GDM1 (cell line): ENCODE results near the gene VAMP2.

Experiments
- DNase-seq: peaks from one replicate; lab custom pipeline; 2025; lab: John Stamatoyannopoulos, UW

The VAMP2 gene

DNA sequence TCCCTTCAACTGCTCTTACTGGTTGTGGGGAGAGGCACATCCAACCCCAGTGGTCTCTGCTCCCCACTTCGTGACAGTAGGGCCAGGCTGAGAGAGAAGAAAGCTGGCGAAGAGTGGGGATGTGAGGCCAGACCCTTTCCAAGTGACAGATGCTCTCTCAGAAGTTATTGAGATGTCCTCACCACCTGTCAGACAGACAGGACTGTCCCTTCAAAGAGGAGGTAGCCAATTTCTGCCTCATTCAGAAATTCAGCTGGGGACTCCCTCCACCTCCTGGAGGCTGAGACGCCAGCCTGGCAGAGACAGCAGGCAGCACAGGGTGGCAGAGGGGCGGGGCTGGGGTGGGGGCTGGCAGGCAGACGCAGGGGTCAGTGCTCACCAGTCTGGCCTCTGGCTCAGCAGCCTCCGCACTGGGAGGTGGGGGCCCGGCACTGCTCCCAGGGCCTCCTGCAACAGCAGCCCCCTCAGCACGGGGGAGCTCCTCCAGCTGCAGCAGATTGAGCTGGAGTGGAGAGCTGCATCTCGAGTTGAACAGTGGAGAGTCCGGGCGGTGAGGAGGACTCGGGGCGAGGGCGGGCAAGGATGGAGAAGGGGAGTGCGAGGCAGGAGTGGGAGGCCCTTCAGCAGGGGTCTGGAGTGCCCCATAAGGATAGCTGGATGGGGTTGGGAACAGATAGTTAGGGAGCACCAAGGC lies 19.7 kb downstream of the VAMP2 start:
- DNase-seq, result no peak

DNA sequence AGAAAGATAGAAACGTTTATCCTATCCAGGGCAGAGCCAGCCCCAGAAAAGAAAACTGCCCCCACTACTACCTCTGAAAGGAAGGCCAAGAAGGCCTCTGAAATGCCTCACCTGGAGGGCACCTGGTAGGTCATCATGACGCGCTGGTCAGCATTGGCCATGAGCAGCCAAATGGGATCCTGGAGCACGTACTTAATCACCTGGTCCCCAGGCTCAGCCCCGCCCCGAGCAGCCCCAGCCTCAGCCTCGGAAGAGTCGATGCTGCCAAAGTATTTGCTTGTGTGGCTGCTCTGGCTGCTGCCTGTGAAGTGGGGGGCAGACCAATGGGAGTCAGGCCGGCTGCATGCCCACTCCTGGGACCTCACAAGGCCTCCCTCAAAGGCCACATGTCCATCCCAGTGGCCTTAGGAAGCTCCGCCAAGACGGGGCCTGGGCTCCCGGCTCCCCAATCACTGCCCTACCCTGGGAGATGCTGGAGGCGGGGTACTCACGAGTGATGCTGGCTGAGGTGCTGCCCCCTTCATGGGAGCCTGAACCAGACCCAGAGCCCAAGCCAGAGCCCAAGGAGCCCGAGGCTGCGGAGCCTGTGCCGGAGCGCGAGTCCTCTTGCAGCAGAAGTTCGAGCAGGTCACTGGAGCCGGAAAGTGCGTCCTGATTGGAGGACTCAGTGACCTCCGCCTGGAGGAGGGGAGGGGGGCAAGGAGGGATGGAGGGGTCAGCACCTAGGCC lies 20.4 kb downstream of the VAMP2 start:
- DNase-seq, result no peak

DNA sequence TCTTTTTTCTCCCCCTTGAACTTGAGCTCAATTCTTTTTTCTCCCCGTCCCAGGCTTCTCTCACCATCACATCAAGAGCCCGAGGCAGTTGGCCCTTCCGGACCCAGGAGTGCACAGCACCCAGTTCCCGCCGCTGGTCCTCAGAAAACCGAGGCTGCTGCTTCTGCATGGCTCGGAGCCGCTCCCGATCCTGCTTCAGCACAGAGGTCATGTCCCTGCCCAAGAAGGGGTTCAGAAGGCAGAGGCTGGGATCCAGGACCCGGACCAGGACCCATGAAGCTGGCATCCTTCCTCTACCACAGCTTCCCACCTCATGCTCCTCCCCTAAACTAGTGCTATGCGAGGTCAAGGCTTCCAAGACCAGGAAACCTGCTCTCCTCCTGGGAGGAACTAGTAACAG lies 21.0 kb downstream of the VAMP2 start:
- DNase-seq, result no peak

DNA sequence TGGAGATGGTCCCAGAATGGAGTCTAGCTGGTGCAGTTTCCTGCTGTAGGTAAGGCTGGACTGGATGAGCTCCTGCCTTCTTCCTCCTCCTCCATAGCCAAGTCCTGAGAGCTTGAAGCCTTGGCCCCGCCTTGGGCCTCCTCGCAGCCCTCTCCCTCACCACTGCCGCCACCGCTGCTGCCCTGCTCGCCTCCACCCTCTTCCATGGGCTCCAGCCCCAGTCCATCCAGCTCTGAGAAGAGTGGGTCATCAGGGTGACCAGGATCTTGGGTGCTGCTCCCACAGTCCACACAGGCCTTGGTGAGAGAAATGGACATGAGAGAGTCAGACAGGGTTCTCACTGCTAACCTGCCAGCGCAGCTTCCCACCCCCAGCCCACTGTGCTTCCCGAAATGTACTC lies 21.7 kb downstream of the VAMP2 start:
- no peak for DNase-seq

DNA sequence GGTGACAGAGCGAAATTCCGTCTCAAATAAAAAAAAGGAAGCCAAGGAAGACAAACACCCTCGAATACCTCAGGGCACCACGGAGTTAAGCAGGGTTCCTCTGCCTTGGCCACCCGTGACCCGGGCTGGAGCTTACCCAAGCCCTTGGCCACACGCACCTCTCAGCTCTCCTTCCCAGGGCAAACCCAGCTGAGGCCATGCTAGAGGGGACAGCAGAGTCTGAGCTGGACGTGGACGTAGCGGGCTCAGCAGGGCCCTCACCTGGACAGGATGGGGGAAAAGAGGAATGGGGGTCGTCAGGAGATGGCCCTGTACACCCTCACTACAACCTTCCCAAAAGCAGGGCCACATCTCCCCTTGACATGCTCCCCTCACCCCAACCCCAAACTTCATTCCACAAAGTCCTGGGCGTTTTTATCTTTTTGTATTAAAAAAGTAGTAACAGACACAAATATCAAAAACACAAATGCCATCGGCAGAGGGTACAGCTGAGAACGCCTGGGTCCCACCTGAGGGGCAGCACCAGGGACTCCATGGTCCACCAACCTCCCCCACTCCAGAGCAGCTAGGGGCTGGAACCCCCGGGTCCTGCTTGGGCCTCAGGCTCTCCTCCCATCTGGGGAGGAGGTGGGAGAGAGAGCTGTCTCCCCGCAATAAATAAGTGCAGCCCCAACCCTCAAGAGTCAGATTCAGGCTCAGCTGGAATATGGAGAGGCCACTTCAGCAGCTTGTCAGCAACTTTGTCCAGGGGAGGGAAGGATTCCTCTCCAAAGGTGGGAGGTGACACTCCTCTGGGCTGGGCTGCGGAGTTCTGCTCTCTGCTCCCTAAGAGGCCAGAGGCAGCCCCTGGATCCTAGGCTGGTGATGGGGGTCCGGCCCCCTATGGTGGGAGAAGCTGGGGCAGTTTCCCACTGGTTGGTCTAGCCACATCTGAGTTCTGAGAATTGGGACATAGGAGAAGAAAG lies 22.4 kb downstream of the VAMP2 start:
- no peak for DNase-seq

DNA sequence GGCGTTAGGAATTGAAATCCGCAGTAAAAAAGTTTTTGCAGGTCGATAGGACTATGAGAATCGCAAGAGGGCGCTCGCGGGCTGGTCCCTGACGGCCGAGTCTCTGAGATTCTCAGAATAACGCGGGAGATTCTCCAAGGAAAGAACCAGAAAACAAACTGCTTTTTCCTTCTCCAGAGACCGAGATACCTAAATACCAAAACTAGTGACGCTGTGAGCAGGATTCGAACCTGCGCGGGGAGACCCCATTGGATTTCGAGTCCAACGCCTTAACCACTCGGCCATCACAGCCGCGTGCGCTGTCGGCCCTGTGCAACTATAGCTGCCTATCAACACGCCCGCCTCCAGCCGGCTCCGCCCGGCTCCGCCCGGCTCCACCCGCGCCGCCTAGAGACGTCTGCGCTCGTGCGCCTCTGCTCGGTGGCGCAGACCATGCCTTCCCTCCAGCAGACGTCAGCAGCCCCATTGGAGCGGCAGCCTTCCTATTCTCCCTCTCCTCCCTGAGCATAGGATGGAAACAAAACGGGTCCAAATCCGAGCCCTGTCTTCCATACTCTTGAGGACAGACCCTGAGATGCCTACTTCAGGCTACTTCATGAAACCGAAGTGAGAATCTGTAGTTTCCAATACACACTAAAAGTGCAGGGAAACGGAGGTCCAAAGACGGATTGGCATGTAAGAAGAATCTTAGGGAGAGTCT lies 23.9 kb downstream of the VAMP2 start:
- DNase-seq, result peak; percentile 94

DNA sequence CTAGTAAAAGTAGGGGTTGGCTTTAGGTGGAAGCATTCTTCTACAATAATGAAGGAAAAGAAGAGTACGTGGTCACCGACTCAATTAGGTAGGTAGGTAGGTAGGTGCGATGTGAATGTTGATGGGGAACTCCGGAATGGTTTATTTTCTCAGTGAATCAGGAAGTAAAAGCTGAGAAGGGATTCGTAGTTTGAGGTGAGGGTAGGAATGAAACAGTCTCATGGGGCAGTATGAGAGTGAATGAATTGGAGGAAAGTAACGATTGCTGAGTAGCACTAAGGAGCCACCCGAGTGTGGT lies 24.4 kb downstream of the VAMP2 start:
- no peak for DNase-seq

DNA sequence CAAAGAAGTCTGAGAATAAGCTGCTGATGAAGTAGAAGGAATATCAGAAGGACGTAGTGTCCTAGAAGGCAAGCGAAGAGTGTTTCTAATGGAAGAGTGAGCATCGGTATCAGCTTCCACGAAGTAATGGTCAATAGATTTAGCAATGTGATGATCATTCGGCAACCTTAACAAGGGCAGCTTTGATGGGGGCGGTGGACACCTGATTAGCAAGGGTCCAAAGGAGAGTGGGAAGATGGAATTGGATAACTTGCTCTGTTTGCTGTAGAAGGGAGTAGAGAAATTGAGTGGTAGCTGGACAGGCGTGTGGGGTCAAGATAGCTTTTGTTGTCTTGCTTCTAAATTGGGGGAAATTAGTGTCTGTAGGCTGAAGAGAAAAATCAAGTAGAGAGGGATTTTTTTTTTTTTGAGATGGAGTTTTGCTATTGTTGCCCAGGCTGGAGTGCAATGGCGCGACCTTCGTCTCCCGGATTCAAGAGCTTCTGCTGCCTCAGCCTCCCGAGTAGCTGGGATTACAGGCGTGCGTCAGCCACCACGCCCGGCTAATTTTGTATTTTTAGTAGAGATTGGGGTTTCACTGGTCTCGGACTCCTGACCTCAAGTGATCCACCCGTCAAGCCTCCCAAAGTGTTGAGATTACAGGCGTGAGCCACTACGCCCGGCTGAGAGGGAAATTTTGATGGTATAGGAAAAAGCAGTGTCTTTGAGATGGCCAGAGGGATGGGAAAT lies 24.9 kb downstream of the VAMP2 start:
- no peak for DNase-seq

DNA sequence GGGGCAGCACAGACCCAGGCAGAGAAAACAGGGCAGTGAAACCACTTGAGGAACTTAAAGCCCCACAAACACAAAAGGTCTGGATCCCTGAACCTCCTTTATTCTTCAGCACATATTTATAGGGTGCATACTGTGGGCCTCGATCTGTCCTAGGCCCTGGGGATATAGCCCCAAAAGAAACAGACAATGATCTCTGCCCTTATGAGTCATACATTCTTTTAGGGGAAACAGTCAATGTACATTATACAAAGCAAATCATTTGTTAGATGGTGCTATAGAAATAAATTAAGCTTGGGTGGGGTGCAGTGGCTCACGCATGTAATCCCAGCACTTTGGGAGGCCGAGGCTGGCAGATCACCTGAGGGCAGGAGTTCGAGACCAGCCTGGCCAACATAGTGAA lies 28.8 kb downstream of the VAMP2 start:
- DNase-seq, result no peak

DNA sequence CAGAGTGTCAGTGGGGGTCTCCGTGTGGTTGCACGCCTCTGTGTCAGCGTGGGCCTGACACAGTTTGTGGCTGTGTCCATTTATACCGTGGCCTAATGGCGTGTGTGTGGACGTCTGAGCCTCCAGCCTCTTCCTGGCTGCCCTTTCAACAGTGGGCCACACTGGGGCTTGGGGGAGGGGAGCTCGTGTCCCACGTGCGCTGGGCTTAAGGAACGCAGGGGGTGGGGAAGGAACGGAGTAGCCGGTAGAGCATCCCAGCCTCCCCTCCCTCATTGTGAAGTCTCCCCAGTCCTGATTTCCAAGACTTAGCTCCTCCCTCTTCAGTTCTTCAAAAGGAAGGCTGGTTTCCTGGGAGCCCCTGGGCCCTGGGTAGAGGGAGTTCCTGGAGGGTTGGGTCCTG lies 29.3 kb downstream of the VAMP2 start:
- no peak for DNase-seq

DNA sequence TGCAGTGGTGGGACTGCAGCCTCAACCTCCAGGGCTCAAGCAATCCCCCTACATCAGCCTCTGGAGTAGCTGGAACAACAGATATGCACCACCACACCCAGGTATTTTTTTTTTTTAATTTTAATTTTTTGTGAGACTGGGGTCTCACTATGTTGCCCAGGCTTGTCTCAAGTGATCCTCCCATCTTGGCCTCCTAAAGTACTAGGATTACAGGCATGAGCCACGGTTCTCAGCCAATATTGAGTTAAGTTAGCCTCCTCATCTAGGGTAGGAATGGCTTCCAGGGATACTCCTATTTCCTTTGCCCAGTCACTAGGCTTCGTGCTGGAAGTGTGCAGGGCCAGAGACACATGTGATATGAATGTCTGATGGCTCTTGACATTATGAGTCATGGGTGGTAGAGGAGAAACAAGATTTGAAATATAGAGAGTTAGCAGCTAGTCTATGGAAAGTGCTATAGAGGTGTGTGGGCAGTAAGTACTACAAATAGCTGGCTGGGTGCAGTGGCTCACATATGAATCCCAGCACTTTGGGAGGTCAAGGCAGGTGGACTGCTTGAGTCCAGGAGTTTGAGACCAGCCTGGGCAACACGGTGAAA lies 30.8 kb downstream of the VAMP2 start:
- DNase-seq, result no peak

DNA sequence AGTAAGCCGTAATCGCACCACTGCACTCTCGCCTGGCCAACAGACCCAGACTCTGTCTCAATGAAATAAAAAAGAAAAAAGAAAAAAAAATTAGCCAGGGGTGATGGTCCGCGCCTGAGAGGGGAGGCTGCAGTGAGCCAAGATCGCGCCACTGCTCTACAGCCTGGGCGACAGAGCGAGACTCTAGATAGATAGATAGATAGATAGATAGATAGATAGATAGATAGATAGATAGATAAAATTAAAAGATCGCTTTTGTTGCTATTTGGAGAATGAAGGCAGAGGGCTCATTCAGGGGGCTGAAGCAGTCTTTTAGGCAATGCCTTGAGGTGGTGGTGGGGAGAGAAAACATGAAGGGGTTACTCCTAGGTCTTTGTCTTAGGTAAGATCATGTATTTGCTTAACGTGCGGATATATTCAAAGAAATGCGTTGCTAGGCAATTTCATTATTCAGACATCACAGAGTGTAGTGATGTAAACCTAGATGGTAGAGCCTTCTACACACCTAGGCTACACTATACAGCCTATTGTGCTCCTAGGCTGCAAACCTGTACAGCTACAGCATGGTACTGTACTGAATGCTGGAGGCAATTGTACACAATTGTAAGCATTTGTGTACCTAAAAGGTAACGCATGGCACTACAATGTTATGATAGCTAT lies 34.5 kb downstream of the VAMP2 start:
- no peak for DNase-seq

DNA sequence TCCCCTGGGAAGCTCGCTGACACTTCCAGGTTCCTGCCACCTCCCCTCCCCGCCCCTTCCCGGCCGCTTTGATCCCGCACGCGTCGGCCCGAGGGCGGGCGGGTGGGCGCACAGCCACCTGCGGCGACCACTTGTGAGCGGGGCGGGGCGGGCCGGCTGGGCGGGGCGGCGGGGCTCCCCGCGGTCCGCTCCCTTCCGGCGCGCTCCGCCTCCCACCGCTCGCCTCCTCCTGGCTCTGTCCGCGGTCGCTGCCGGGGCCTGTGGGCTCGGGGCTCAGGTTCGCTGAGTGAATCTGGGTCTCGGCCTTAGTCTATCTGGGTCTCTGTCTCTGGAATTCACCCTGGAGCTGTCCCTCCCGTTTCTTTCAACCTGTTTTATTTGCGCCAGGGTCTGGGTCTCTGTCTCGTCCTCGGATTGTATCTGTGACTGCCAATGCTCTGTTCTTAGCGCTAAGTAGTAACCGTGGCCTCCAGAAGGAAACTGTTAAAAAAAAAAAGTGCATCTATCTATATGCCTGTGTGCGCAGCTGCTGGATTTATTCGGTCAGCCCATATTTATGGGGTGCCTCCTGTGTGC lies 36.2 kb downstream of the VAMP2 start:
- no peak for DNase-seq

DNA sequence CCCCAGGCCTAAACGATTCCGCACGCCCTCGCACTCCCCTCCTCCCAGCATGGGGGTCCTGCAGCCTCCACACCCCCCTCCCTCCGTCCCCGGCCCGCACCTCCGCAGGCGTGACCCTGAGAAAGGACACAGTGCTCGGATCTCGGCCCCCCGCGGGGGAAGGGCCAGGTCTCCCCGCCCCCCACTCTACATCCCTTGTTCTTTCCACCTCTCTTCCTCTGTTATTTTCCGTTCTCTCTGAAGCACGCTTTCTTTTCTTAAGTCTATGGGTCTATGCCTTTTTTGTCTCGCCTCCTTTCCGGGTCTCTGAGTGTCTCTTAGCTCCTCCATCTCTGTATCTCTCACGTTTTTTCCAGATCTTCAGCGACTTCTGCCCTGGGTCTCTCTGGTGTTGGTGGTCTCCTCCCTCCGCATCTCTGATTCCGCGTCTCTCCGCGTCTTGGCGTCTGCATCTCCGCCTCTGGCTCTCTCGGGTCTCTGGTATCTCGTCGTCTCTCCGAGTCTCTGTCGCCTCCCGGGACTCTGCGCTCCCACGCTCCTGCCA lies 36.7 kb downstream of the VAMP2 start:
- DNase-seq, result no peak

DNA sequence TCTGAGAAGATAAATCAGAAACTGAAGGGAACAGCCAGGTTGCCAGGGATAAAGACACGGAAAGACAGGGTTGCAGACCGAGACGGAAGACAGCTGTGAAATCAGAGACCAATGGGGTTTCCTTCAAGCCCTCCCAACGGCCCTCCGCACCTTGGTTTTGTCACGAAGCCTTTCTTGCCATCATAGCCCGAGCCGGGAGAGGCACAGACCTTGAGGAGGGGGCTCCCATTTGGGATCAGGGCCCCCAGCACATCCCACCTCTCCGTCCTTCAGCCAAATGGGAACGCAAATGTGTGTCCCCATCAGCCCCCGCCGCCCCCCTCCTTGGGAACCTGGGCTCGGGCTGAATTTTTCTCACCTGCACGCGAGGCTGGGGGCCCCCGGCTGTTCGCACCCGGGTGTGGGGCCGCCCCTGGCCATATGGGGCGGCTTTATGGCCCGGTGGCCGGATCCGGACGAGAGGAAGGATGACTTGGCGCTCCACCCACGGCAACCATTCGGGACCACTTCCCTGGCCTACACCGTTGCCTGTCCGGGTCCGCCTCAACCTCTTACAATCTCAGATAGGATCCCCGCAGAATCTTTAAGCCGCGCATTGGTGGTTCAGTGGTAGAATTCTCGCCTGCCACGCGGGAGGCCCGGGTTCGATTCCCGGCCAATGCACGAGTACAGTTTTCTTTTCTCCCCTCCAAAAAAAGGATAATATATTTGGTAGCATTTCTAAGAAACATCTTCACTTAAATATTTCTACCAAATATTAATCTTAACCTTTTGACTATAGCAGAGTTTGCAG lies 37.4 kb downstream of the VAMP2 start:
- peak; percentile 58 for DNase-seq

DNA sequence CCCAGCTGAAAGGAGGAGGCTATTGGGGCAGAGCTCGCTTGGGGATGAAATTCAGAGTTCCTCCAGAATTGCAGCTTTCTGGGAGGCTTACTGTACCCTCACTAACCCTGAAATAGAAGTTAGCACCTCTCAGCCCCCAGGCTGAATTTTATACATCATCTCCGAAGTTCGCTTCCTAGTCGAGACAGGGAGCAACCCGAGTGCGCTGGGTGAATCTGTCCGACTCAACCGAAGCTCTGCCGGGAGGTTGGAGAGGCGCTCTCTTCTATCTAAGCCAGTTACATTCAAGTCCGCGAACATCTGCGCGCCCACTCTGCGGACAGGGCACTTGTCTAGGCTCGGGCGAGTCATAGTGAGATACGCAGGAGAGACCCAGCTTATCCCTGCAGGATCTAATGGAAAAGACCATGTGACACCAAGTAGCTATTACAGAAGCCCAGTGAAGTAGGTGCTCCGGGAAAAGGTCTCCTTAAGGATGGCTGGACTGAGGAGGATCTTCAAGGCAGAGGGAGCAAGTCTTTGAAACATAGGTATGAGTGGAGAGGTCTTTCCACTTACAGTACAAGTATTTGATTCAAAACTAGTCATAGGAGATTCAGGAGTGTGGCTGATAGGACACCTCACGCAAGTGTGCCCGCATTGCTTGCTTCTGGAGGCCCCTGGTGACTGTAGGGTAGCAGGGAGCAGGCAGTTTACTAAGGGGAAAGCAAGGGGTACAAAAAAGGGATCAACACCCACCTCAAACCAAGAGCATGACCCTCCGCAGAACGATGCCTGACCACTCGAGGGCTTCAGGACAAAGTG lies 38.2 kb downstream of the VAMP2 start:
- no peak for DNase-seq

DNA sequence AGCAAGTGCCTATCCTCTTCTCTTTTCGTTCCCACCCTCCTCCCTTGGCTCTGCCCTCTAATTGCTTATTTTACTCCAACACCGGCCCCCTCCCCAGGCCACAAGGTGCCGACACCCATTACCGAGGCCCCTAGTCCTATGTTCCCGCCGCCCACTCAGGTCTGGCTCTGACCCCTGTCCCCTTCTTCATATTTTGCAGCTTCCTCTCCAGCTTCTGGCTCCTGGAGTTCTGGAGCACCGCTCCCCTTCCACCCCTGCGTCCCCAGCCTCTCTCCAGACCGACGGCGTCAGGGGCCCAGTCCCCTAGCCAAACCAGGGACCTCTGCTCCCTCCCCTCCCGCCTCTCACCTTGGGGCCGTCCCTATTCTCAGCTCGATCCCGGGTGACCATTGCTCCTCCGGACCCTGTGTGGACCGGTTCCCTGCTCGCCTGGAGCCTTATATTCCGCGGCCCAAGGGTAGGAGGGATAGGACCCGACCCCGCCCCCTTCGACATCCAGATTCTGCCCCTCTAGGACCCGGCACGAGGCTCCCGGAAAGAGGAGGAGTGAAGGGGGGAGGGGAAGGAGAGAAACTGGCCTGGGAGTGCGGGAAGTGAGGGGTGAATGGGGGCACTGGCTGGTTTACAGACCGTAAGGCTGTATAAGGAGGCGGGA lies 38.9 kb downstream of the VAMP2 start, which contains the start of gene HES7:
TSS of gene HES7 (minus strand) at position 412 of the 655 bp plus-strand sequence. CDS start at position 390, 22 bp downstream.
- DNase-seq, result no peak
